Activated CD4-positive, alpha-beta T cell treated with anti-CD3 and anti-CD28 coated beads, Interleukin-2, amount 10 ng/mL, durations not matched to agents 24 days and 14 days (primary cell): ENCODE data around the gene KIN. TPM values are rescaled to one million over a fixed set of nuclear protein-coding genes. Genes with fewer than 3 reads are reported as not detected.
"Not testable (repeated sequence)": the region's sequence is repeated elsewhere in the genome, so short reads cannot be mapped to it uniquely, and the experiment has no call there.

Experiments
- DNase-seq: peaks from one replicate; pipeline ENCODE4 v3.0.0; 2022
- H3K27ac Mint-ChIP-seq: one replicate; pipeline ENCODE4 v1.8.0; 2022; ENCODE audit warnings: mild to moderate bottlenecking, mixed read lengths
- H3K27me3 Mint-ChIP-seq: one replicate; pipeline ENCODE4 v1.8.0; 2022; ENCODE audit warnings: mixed read lengths
- H3K36me3 Mint-ChIP-seq: one replicate; pipeline ENCODE4 v1.8.0; 2022; ENCODE audit warnings: low read depth, mild to moderate bottlenecking, mixed read lengths
- H3K4me1 Mint-ChIP-seq: one replicate; pipeline ENCODE4 v1.8.0; 2021; ENCODE audit warnings: mixed read lengths
- H3K4me3 Mint-ChIP-seq: one replicate; pipeline ENCODE4 v1.8.0; 2022; ENCODE audit warnings: mild to moderate bottlenecking, moderate library complexity, mixed read lengths
- H3K9me3 Mint-ChIP-seq: one replicate; pipeline ENCODE4 v1.8.0; 2021; ENCODE audit warnings: mixed read lengths
- intact Hi-C: fragments of 100-400 bp; cut with micrococcal nuclease; formaldehyde crosslinking; loops from one replicate; pipeline ENCODE4 v1.15.1; 2023
- total RNA-seq: library from RNA; stranded (reverse); gene quantifications from 2 replicates; pipeline ENCODE4 v1.2.3, GENCODE V29; 2022

The KIN gene
- total RNA-seq, 1 donor from 2014 or later: 13.9 TPM

DNA sequence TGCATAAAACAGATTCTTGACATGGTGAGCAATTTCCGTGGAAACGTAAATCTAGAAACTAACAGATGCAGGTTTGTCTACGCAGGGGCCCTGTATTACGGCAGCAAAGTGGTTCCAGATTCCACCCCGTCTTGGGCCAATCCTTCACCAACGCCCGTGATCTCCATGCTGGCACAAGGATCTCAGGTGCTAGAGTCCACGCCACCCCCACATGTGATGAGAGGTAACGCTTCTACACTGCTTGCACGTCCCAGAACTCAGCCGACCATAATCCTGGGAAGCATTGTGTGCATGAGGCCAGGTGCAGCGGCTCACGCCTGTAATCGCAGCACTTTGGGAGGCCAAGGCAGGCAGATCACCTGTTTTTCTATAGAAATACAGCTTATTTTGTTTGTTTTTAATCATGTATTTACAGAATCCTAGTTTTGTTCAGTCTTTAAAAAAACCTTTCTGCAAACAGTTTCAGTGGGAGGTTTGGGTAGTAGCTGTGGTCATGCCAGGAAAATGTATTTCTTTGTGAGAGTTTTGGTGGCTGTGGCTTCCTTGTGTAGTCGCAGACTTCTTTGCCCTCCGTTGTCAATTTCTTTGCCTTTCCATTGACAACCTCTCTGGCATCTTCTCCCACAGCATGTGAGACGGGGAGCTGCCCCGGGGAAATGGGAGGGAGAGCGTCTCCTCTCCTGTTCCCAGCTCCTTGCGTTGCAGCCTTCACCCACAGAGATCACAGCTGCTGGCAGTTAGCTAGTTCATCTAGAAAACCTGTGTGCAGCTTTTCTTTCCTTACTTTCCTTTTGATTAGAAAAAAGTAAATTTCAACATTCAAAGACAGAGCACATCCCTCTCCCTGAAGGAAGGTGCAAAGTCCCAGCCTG, 49.0 kb downstream of the KIN start:
- Mint-ChIP-seq H3K9me3 (no peaks in the 10 kb centered on the region), H3K4me1 (no peaks in the 10 kb centered on the region), H3K36me3 (no peaks in the 10 kb centered on the region), H3K27me3 (peaks cover 2% of the 10 kb centered on the region), H3K4me3 (no peak overlapping the region), H3K27ac (no peak overlapping the region)
- no peak for DNase-seq
- intact Hi-C loops: no loop called here

DNA sequence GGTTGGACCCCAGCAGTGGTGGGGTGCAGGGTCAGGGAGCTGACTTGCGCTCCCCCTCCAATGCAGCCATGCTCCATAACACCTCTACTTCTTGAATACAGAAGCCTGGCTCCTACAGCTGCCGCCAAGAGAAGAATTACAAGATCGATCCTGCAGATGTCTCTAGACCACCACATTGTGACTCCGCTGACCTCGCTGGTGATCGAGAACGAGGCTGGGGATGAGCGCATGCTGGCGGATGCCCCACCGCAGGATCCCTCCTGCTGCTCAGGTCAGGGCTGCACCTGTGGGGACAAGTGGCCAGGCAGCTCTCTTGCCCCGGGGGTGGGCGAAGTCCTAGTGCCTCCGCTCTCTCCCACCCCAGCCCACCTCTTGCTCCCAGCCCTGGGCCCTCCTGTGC, 53.0 kb downstream of the KIN start:
- DNase-seq: no peak
- Mint-ChIP-seq H3K27me3 (peaks cover 3% of the 10 kb centered on the region), H3K27ac (no peak overlapping the region)

DNA sequence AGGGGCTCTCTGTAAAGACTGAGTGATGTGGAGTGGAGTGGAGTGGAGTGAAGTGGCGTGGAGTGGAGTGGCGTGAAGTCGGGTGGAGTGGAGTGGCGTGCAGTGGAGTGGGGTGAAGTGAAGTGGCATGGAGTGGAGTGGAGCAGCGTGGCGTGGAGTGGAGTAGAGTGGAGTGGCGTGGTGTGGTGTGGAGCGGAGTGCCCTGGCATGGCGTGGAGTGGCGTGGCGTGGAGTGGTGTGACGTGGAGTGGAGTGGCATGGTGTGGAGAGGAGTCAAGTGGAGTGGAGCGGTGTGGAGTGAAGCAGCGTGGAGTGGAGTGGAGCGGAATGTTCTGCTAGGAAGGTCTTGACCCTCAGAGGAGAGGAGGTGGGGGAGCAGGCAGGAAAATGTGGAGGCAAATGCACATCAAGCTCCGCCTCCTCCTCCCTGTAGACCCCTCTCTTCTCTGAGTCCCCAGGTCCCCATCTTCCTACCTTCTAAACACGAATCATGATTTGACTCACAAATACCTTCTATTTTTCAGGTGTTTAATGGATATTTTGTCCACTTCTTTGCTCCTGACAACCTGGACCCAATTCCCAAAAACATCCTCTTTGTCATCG, 64.8 kb downstream of the KIN start:
- Mint-ChIP-seq H3K4me3 (no peak overlapping the region), H3K4me1 (no peaks in the 10 kb centered on the region), H3K9me3 (no peaks in the 10 kb centered on the region), H3K27me3 (peaks cover 2% of the 10 kb centered on the region), H3K27ac (no peak overlapping the region), H3K36me3 (no peaks in the 10 kb centered on the region)
- intact Hi-C loops: no loop called here
- DNase-seq: no peak

More for the DNA sequence above, 53.0 kb downstream of the KIN start:
- Mint-ChIP-seq H3K4me1 (no peaks in the 10 kb centered on the region), H3K4me3 (no peak overlapping the region), H3K9me3 (no peaks in the 10 kb centered on the region), H3K36me3 (no peaks in the 10 kb centered on the region)
- intact Hi-C loops: no loop called here

GRCh38 chr10:7720478-7720877, 67.3 kb downstream of the KIN start:
- Mint-ChIP-seq H3K27ac (no peak overlapping the region), H3K4me1 (no peaks in the 10 kb centered on the region), H3K9me3 (no peaks in the 10 kb centered on the region), H3K36me3 (no peaks in the 10 kb centered on the region), H3K27me3 (peaks cover 2% of the 10 kb centered on the region), H3K4me3 (no peak overlapping the region)
- intact Hi-C loops: no loop called here
- no peak for DNase-seq

DNA sequence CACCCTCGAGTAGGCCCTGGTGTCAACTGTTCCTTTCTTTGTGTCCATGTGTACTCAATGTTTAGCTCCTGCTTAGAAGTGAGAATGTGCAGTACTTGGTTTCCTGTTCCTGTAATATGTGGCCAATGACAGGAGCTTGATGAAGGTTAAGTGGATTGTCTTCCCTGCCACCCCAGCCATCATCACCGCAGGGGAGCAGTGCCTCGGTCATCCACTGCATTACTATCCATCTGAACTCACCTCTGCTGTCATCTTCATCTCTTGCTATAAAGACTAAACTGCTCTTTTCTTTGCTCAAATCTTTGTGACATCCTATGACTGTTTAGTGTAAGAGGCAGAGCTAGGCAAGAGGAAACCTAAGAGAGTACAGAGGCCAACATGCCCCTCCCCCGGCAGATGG, 69.1 kb downstream of the KIN start:
- H3K9me3 Mint-ChIP-seq: no peaks in the 10 kb centered on the region
- H3K27me3 Mint-ChIP-seq: peaks cover 2% of the 10 kb centered on the region
- intact Hi-C loops: no loop called here
- H3K4me3 Mint-ChIP-seq: no peak overlapping the region
- no peak for DNase-seq
- no peak overlapping the region for H3K27ac Mint-ChIP-seq
- H3K36me3 Mint-ChIP-seq: no peaks in the 10 kb centered on the region
- no peaks in the 10 kb centered on the region for H3K4me1 Mint-ChIP-seq

DNA sequence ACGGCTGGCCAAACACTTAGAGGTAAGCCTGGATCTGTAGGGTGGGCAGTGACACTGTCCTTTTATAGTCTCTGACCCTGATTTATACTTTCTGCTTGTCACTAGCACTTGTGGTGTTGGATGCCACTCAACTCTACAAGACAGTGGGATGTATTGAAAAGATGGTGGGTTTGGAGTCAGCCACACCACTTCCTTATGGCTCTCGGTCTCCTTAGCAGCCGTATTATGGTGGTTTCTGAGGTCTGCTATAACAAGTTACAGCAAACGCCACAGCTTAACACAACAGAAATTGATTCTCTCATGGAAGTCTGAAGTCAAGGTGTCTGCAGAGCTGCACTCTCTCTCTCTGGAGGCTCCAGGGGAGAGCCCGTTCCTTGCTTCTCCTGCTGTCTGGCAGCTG, 70.0 kb downstream of the KIN start:
- intact Hi-C loops: no loop called here
- DNase-seq: no peak

DNA sequence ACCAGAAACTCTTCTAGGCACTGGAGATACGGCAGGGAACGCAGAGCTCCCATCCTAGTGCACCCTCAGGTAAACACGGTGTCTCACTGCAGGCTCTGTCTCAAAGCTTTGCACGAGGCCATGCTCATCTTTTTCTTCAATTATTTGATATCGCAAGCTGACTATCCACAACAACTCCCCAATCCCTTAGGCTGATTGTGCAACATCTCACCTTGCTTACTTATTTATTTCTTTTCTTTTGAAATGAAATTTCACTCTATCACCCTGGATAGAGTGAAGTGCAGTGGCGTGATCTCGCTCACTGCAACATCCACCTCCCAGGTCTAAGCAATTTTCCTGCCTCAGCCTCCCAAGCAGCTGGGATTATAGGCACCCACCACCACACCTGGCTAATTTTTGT, 72.3 kb downstream of the KIN start:
- no peak overlapping the region for H3K27ac Mint-ChIP-seq
- no peak for DNase-seq
- H3K4me1 Mint-ChIP-seq: peaks cover 1% of the 10 kb centered on the region
- intact Hi-C loops: no loop called here
- H3K4me3 Mint-ChIP-seq: no peak overlapping the region
- no peaks in the 10 kb centered on the region for H3K36me3 Mint-ChIP-seq
- peaks cover 6% of the 10 kb centered on the region for H3K27me3 Mint-ChIP-seq
- no peaks in the 10 kb centered on the region for H3K9me3 Mint-ChIP-seq

More for the DNA sequence above, 70.0 kb downstream of the KIN start:
- Mint-ChIP-seq H3K4me1 (peaks cover 1% of the 10 kb centered on the region), H3K27ac (no peak overlapping the region), H3K36me3 (no peaks in the 10 kb centered on the region), H3K27me3 (peaks cover 2% of the 10 kb centered on the region), H3K4me3 (no peak overlapping the region), H3K9me3 (no peaks in the 10 kb centered on the region)

DNA sequence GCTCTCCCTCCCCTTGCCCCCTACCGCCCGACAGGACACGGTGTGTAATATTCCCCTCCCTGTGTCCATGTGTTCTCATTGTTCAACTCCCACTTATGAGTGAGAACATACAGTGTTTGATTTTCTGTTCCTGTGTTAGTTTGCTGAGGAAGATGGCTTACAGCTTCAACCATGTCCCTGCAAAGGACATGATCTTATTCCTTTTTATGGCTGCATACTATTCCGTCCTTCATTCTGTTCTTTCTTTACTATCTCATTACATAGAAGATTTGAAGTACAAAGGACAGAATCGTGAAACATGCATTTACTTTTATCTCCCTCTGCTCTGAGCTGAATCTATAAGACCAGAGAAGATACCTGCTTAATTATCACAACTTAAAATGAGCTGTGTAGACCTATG, 76.7 kb downstream of the KIN start:
- H3K4me1 Mint-ChIP-seq, DNase-seq, H3K4me3 Mint-ChIP-seq, H3K36me3 Mint-ChIP-seq, H3K27ac Mint-ChIP-seq, intact Hi-C loops, H3K9me3 Mint-ChIP-seq: not testable (repeated sequence)
- H3K27me3 Mint-ChIP-seq: peaks cover 19% of the 10 kb centered on the region

- intact Hi-C loops: no loop called here
- DNase-seq: no peak
- H3K9me3 Mint-ChIP-seq: no peaks in the 10 kb centered on the region
- no peaks in the 10 kb centered on the region for H3K36me3 Mint-ChIP-seq
- peaks cover 1% of the 10 kb centered on the region for H3K4me1 Mint-ChIP-seq
- peaks cover 19% of the 10 kb centered on the region for H3K27me3 Mint-ChIP-seq
- no peak overlapping the region for H3K27ac Mint-ChIP-seq
- no peak overlapping the region for H3K4me3 Mint-ChIP-seq
These were observed 77.3 kb downstream of the KIN start for GRCh38 chr10:7710446-7710845.

- H3K4me3 Mint-ChIP-seq: no peak overlapping the region
- H3K9me3 Mint-ChIP-seq: no peaks in the 10 kb centered on the region
- H3K36me3 Mint-ChIP-seq: no peaks in the 10 kb centered on the region
- peaks cover 1% of the 10 kb centered on the region for H3K4me1 Mint-ChIP-seq
- DNase-seq: no peak
- intact Hi-C loops: no loop called here
- no peak overlapping the region for H3K27ac Mint-ChIP-seq
- peaks cover 25% of the 10 kb centered on the region for H3K27me3 Mint-ChIP-seq
These were observed 79.0 kb downstream of the KIN start for GRCh38 chr10:7708832-7709231.

- Mint-ChIP-seq H3K27ac (no peak overlapping the region), H3K27me3 (peaks cover 30% of the 10 kb centered on the region), H3K4me1 (no peaks in the 10 kb centered on the region), H3K4me3 (no peak overlapping the region), H3K9me3 (no peaks in the 10 kb centered on the region), H3K36me3 (no peaks in the 10 kb centered on the region)
- no peak for DNase-seq
- intact Hi-C loops: no loop called here
These were observed 79.8 kb downstream of the KIN start for GRCh38 chr10:7707858-7708622.

GRCh38 chr10:7707102-7707501, 80.7 kb downstream of the KIN start:
- intact Hi-C loops: no loop called here
- no peak overlapping the region for H3K4me3 Mint-ChIP-seq

GRCh38 chr10:7706534-7707073, 81.2 kb downstream of the KIN start:
- Mint-ChIP-seq H3K9me3 (no peaks in the 10 kb centered on the region), H3K27me3 (peaks cover 37% of the 10 kb centered on the region), H3K4me3 (no peak overlapping the region), H3K4me1 (no peaks in the 10 kb centered on the region), H3K27ac (no peak overlapping the region), H3K36me3 (no peaks in the 10 kb centered on the region)
- intact Hi-C loops: no loop called here
- DNase-seq: no peak

More at GRCh38 chr10:7707102-7707501, 80.7 kb downstream of the KIN start:
- no peak overlapping the region for H3K27ac Mint-ChIP-seq
- H3K27me3 Mint-ChIP-seq: peaks cover 37% of the 10 kb centered on the region
- no peak for DNase-seq
- no peaks in the 10 kb centered on the region for H3K9me3 Mint-ChIP-seq
- no peaks in the 10 kb centered on the region for H3K36me3 Mint-ChIP-seq
- H3K4me1 Mint-ChIP-seq: no peaks in the 10 kb centered on the region

- Mint-ChIP-seq H3K9me3 (no peaks in the 10 kb centered on the region), H3K27me3 (peaks cover 35% of the 10 kb centered on the region), H3K4me1 (no peaks in the 10 kb centered on the region), H3K36me3 (no peaks in the 10 kb centered on the region), H3K4me3 (no peak overlapping the region), H3K27ac (no peak overlapping the region)
- intact Hi-C loops: no loop called here
- no peak for DNase-seq
These were observed 82.5 kb downstream of the KIN start for GRCh38 chr10:7705341-7705740.
